Fibroblast of pulmonary artery (primary cell): ENCODE data around the gene ZNF410.

Experiments
- DNase-seq: peaks from one replicate; pipeline ENCODE4 v3.0.0-alpha.2; 2010; ENCODE audit warnings: low read depth
- H3K4me3 ChIP-seq: replicated peaks from 2 replicates; pipeline ENCODE4 v1.5.1; 2011; ENCODE audit warnings: low read depth, mild to moderate bottlenecking, control low read depth, low read length, moderate library complexity
- CTCF ChIP-seq: IDR thresholded peaks from 2 replicates; pipeline ENCODE4 v1.5.1; 2011; ENCODE audit warnings: mild to moderate bottlenecking, control low read depth, low read length, inconsistent platforms; ENCODE audit errors: missing control alignments

The ZNF410 gene

GRCh38 chr14:73976125-73976524 is 89.5 kb downstream of the ZNF410 start:
- no peak for DNase-seq
- TF ChIP-seq CTCF: no peak
- no peak overlapping the region for H3K4me3 ChIP-seq

- H3K4me3 ChIP-seq: no peak overlapping the region
- DNase-seq: peak; percentile 6
- no peak for TF ChIP-seq CTCF
Observed at GRCh38 chr14:73977896-73978295, 91.2 kb downstream of the ZNF410 start.
